ENCODE results near the gene ATP6V0C.

Gene ATP6V0C

DNA sequence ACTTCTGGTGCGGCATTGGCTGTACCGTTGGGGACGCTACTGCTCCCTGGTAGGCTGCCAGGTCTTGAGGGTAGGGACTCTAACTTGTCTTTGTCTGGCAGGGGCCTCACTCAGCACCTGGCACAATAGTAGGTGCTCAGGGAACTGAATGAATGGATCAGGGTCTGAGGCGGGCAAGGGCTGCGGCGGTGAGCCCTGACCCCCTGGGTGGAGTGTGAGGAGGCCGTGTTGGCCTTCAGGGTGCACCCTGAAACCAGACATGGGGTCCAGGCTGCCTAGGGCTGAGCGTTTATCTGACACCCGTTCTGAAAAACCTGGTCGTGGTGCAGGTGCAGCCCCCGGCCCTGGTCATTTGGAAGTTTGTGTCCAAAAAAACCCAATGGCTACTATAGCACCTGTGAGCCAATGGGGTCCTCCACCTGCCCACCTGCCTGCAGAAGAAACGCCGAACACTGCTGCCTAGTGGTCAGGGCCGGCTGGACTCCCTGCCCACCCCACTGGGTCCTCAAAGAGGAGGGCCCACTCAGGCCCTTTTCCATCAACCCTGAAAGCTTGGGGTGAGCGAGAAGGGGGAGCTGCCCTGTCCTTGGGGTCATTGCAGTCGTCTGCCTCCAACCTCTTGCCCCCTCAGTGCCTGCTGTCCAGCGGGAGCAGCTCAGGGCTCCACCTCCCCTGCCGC, 4.9 kb upstream of the ATP6V0C start:
- no peak for DNase-seq (ENCODE audit: low read depth in 2 of 2)

DNA sequence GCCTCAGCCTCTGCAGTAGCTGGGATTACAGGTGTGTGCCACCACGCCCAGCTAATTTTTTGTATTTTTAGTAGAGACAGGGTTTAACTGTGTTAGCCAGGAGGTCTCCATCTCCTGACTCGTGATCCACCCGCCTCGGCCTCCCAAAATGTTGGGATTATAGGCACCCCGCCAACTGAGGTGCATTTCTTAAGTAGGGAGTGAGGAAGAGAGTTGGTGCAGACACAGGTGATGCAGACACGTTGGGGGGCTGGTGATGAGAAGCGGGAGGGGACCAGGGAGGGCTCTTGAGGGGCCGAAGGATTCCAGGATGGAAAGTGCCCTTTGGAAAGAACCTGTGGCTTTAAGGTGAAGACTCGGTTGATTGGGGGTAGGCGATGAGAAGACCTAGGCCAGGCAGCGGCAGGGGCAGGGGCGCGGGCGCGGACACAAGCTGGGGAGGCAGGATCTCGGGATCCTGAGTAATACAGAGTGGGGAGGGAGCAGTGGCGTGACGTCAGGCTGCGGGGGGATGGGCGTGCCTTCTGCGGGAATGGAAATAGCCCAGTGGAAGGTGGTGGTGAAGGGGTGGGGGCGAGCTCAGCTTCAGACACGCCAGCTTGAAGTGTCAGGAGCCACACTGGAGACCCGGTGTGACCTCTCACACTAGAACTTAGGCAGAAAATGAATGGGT, 2.5 kb upstream of the ATP6V0C start:
- no peak for DNase-seq (ENCODE audit: low read depth in 2 of 2)

DNA sequence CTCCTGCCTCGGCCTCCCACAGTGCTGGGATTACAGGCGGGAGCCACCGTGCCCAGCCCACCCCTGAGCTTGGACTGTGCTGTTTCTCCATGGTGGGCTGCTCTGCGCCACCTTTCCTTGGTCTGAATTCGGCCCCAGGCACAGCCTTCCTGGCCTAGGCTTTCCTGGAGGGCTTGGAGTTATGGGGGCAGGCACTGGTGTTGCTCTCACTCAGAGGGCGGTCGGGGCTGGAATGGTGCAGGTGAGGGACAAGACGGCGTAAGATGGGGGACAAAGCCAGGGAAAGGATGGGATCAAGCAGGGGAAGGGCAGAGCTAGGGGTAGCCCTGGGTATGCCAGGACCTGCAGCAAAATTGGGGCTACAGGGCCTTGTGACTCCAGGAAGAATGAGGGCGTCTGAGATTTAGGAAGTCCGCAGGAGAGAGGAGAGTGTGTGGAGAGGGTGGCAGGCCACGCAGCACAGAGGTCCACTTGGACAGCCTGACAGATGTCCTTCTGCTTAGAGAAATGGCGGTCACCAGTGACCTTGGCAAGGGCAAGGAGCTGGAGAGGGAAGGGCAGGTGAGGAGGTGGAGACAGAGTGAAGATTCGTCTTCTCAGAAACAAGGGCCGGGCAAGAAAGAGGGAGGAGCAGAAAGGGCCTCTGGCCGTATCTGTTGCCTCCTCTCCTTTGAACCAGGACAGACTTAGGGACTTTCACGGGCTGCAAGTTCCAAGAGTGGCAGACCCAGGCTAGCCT, 1.6 kb upstream of the ATP6V0C start:
- DNase-seq (ENCODE audit: low read depth in 2 of 2): no peak

GRCh38 chr16:2512735-2513404, 882 bp upstream of the ATP6V0C start:
- DNase-seq (ENCODE audit: low read depth in 2 of 2): no peak

- DNase-seq (ENCODE audit: low read depth in 2 of 2): no peak
Observed at GRCh38 chr16:2514333-2515179, 804 bp downstream of the ATP6V0C start.

- DNase-seq (ENCODE audit: low read depth in 2 of 2): no peak
Observed at GRCh38 chr16:2515180-2515851, 1.6 kb downstream of the ATP6V0C start.

DNA sequence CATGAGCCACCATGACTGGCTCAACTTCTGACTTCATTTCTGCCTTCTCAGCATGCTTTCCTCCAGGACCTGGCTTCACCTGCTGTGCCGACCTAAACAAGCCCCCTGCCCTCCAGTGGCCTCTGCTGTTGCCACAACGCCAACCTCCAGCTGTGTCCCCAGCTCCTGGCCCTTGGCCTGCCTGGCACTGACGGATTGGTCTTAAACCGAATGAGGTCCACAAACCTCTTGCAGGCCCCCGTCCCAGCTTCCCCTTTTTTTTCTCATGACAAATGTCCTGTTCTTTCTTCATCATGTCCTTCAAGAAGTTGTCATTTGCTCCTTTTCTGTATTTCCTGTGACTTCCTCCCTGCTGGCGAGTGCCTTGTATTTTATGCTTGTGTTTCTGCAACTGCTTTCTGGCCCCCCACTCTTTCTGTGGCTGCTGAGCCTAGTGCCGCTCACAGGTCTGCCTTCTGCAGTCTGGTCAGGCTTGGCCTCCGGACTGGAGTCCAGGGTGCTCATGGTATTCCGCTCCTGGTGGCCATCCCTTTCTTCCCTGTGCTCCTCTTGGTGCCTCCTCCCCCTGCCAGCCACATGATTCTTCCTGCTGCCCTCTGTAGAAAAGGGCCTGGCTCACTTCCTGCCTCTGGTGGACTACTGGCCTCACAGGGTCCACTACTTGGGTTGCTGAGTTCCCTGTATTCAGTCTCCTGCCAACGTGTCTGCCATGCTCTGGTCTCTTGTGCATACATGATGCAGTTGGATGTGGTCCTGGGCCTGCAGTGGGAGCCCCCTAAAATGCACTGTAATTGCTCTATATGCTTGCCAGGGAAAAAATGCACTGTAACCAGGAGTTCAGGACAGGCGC, 2.9 kb downstream of the ATP6V0C start:
- DNase-seq (ENCODE audit: low read depth in 2 of 2): no peak

DNA sequence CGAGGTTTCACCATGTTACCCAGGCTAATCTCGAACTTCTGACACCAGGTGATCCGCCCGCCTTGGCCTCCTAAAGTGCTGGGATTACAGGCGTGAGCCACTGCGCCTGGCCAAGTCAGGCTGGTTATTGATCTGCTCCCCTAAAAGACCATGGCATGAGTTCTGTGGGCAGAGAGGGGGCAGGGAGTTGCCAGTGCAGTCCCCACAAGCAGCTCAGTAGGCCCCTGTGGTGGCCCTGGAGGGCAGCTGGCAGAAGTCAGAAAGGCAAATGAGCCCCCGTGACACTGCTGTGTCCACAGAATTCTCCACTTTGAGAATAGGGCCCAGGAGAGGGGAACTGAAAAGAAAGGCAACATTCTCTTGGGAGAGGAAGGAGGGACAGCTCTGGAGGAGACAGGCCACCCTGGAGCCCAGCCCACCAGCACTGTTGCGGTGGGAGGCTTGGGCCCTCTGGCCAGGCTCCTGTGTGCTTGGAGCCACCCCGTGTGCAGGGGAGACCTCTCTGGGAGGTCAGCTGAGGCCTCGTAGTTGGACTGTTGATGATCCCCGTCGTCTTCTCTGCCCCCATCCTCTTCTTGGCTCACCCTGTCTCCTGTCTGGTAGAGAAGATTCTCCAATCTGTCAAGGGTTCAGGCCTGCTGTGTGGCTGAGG, 4.3 kb downstream of the ATP6V0C start:
- no peak for DNase-seq (ENCODE audit: low read depth in 2 of 2)

GRCh38 chr16:2518823-2519710, 5.3 kb downstream of the ATP6V0C start:
- DNase-seq (ENCODE audit: low read depth in 2 of 2): no peak

- no peak for DNase-seq (ENCODE audit: low read depth in 2 of 2)
Observed at GRCh38 chr16:2519711-2520080, 5.9 kb downstream of the ATP6V0C start.

- peak; percentile 81 to 83 for DNase-seq (ENCODE audit: low read depth in 2 of 2)
Observed at GRCh38 chr16:2520097-2520783, 6.5 kb downstream of the ATP6V0C start, which contains the start of gene AMDHD2. Gene AMDHD2 (plus strand): TSS chr16:2520371. CDS start chr16:2520459, 88 bp downstream.

DNA sequence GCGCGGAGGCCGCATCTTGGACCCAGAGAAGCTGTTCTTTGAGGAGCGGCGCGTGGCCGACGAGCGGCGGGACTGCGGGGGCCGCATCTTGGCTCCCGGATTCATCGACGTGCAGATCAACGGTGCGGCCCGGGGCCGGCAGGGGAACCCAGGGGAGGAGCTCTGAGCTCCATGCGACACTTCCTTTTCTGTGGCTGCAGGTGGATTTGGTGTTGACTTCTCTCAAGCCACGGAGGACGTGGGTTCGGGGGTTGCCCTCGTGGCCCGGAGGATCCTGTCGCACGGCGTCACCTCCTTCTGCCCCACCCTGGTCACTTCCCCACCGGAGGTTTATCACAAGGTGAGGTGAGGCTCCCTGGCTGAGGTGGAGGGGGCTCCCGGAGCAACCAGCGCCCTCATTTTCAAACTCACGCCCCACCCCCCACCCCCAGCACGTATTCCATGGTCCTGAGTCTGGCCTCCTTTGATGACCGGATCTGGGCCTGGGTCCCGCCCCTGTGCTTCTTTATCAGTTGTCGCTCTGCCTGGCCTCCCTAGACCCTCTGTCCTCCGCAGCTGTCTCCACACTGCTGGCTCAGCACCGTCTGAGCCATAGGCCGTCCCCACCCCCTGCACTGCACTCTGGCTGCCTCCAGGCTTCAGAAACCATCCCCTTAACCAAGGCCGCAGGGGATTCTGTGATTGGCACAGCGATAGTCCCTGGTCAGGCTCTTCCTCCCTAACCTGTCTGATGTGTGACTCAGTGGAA, 7.2 kb downstream of the ATP6V0C start:
- DNase-seq (ENCODE audit: low read depth in 2 of 2): no peak

DNA sequence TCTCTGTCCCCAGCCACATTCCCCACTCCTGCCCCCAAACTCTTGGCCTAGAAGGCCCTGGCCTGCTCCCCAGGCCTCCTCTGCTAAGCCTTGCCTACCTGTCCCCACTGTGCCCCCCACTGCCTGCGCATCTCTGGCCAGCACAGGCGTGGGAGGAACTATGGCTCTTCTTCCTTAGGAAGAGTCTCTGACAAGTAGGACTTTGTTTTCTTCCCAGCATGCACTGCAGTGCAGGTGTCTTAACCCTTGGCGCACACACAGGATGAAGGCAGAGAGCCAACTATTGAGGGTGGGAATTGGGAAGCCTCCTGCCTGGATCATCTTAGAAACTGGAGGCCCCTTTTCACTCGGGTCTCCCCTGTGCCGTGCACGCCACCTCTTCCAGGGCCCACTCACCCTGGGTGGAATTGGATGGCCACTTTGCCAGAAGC, 10.1 kb downstream of the ATP6V0C start:
- no peak for DNase-seq (ENCODE audit: low read depth in 2 of 2)

DNA sequence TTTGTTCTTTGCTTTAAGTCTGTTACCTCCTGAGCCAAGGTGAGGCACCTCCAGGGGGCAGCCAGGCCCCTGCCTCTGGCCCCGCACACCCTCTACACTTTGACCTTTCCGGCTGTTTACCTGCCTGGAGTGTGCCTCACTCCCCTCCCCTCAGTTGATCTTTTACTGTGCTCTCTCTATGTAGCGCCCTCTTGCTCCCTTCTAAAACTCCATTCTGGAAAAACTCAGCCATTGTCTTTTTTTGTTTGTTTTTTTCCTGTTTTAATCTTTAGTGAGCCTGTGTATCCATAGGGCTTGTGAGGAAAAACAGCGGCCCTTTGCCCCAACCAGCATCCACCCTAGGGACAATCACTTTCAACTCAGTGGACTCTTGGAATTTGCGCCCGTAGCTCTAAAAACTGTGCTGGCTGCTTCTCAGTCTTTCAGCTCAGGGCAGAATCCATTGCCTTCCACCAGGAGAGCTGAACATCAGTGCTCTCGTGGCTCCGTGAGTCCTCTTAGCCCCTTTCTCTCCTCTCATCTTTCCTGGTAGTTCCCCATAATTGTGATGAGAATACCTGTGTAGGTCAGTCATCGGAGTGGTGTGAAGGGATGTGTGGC, 10.7 kb downstream of the ATP6V0C start:
- no peak for DNase-seq (ENCODE audit: low read depth in 2 of 2)

- no peak for DNase-seq (ENCODE audit: low read depth in 2 of 2)
Observed at GRCh38 chr16:2526135-2526534, 12.4 kb downstream of the ATP6V0C start.

DNA sequence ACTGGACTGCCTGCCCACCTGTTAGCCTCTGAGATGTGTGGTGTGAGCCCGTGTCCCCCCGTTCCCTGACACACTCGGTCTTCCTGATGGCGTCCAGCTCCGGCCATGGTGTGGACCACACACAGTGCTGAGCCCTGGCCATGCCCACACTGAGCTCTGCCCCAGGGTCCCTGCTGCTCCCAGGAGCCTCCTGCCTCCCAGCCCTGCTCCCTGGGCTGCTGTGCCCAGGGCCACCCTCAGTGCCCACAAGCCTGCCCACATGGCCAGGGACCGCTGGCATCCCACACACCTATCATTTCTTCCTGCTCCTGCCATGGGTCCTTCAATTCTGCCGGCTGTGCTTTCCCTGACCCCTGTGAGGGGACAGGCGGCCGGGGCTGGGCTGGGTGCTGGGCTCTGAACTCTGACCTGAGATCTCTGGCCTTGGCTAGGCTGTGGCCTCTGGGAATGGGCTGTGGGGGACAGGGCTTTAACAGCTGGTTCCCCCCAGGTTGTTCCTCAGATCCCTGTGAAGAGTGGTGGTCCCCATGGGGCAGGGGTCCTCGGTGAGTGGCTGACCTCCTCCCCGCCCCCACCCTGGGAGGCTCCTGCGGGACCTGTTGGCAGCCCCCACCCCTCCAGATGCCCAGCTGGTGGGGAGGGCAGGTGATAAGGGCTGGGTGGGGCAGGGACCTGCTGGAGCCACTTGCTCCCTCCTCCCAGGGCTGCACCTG, 13.5 kb downstream of the ATP6V0C start:
- DNase-seq (ENCODE audit: low read depth in 2 of 2): no peak

All from activated CD4-positive, alpha-beta T cell treated with anti-CD3 and anti-CD28 coated beads for 24 hours (primary cell).